ENCODE measurements around the gene SHANK3.

The SHANK3 gene

GRCh38 chr22:50713571-50714056 is 41.0 kb downstream of the SHANK3 start:
- DNase-seq (ENCODE audit: low read depth), result no peak

- no peak for DNase-seq (ENCODE audit: low read depth)
These were observed 41.5 kb downstream of the SHANK3 start for GRCh38 chr22:50714150-50714549.

GRCh38 chr22:50714631-50715179 is 42.1 kb downstream of the SHANK3 start:
- DNase-seq (ENCODE audit: low read depth), result no peak

- DNase-seq (ENCODE audit: low read depth), result no peak
These were observed 42.6 kb downstream of the SHANK3 start for GRCh38 chr22:50715250-50715649.

GRCh38 chr22:50715776-50716175 is 43.2 kb downstream of the SHANK3 start:
- DNase-seq (ENCODE audit: low read depth), result no peak

- no peak for DNase-seq (ENCODE audit: low read depth)
These were observed 43.8 kb downstream of the SHANK3 start for GRCh38 chr22:50716290-50717024.

- no peak for DNase-seq (ENCODE audit: low read depth)
These were observed 45.2 kb downstream of the SHANK3 start for GRCh38 chr22:50717709-50718351.

GRCh38 chr22:50718352-50718709 is 45.7 kb downstream of the SHANK3 start:
- no peak for DNase-seq (ENCODE audit: low read depth)

GRCh38 chr22:50719814-50720300 is 47.2 kb downstream of the SHANK3 start:
- DNase-seq (ENCODE audit: low read depth), result no peak

- no peak for DNase-seq (ENCODE audit: low read depth)
These were observed 48.0 kb downstream of the SHANK3 start for GRCh38 chr22:50720301-50721256.

GRCh38 chr22:50721257-50721844 is 48.7 kb downstream of the SHANK3 start:
- DNase-seq (ENCODE audit: low read depth), result no peak

GRCh38 chr22:50722048-50722701 is 49.6 kb downstream of the SHANK3 start:
- no peak for DNase-seq (ENCODE audit: low read depth)
